GM18868 (cell line): ENCODE data around the gene STX8.
"Not testable (repeated sequence)": the region's sequence is repeated elsewhere in the genome, so short reads cannot be mapped to it uniquely, and the experiment has no call there.

ENCODE experiments used
- ATAC-seq: cut with Tn5 transposase; IDR thresholded peaks from one replicate; pipeline ENCODE4 v1.9.1; 2021; ENCODE audit warnings: mild to moderate bottlenecking, moderate library complexity; ENCODE audit not compliant: unreplicated experiment

The STX8 gene

GRCh38 chr17:9512323-9513168 is 63.1 kb downstream of the STX8 start:
- no peak for ATAC-seq

GRCh38 chr17:9509236-9509816 is 66.3 kb downstream of the STX8 start:
- ATAC-seq: no peak

- ATAC-seq: no peak
Measured at GRCh38 chr17:9499041-9499440, 76.6 kb downstream of the STX8 start.

GRCh38 chr17:9498490-9498889 is 77.1 kb downstream of the STX8 start:
- ATAC-seq: no peak

GRCh38 chr17:9488556-9488955 is 87.1 kb downstream of the STX8 start:
- no peak for ATAC-seq

- ATAC-seq: no peak
Measured at GRCh38 chr17:9487406-9487805, 88.2 kb downstream of the STX8 start.

GRCh38 chr17:9484789-9485188 is 90.8 kb downstream of the STX8 start:
- ATAC-seq: no peak

- ATAC-seq: no peak
Measured at GRCh38 chr17:9479964-9480363, 95.7 kb downstream of the STX8 start.

- ATAC-seq: no peak
Measured at GRCh38 chr17:9478889-9479288, 96.7 kb downstream of the STX8 start.

GRCh38 chr17:9475101-9475658 is 100.4 kb downstream of the STX8 start:
- ATAC-seq: no peak

- ATAC-seq: no peak
Measured at GRCh38 chr17:9473711-9474110, 101.9 kb downstream of the STX8 start.

GRCh38 chr17:9472541-9472940 is 103.1 kb downstream of the STX8 start:
- no peak for ATAC-seq

GRCh38 chr17:9472094-9472493 is 103.5 kb downstream of the STX8 start:
- no peak for ATAC-seq

GRCh38 chr17:9470171-9470570 is 105.4 kb downstream of the STX8 start:
- ATAC-seq: no peak

- no peak for ATAC-seq
Measured at GRCh38 chr17:9468937-9469336, 106.7 kb downstream of the STX8 start.

GRCh38 chr17:9468532-9468931 is 107.1 kb downstream of the STX8 start:
- no peak for ATAC-seq

- ATAC-seq: no peak
Measured at GRCh38 chr17:9467518-9467917, 108.1 kb downstream of the STX8 start.

- no peak for ATAC-seq
Measured at GRCh38 chr17:9465210-9465921, 110.3 kb downstream of the STX8 start.

GRCh38 chr17:9457005-9457404 is 118.6 kb downstream of the STX8 start:
- no peak for ATAC-seq

GRCh38 chr17:9456330-9456729 is 119.3 kb downstream of the STX8 start:
- no peak for ATAC-seq

GRCh38 chr17:9451934-9452333 is 123.7 kb downstream of the STX8 start:
- no peak for ATAC-seq

- ATAC-seq: not testable (repeated sequence)
Measured at GRCh38 chr17:9447298-9447697, 128.3 kb downstream of the STX8 start.
